HEK293 (cell line): ENCODE data around the gene WDR47.

Experiments
- CTCF ChIP-seq: fragments of 450-650 bp; formaldehyde crosslinking; IDR thresholded peaks from 2 replicates; pipeline ENCODE4 v1.5.1; 2016; ENCODE audit warnings: missing biosample characterization, missing genetic modification characterization
- ZNF280D ChIP-seq: fragments of 450-650 bp; formaldehyde crosslinking; IDR thresholded peaks from 2 replicates; pipeline ENCODE4 v1.5.1; 2016; ENCODE audit warnings: missing biosample characterization, missing genetic modification characterization
- ZNF335 ChIP-seq: fragments of 450-650 bp; formaldehyde crosslinking; conservative IDR thresholded peaks from 2 replicates; pipeline ENCODE4 v1.5.1; 2016; ENCODE audit warnings: missing biosample characterization, missing genetic modification characterization
- TF ChIP-seq, protein P1 (sequence below): fragments of 450-650 bp; formaldehyde crosslinking; IDR thresholded peaks from 2 replicates; pipeline ENCODE4 v1.5.1; 2016; ENCODE audit warnings: missing biosample characterization, missing genetic modification characterization, borderline replicate concordance
- TF ChIP-seq, protein P2 (sequence below): fragments of 450-650 bp; formaldehyde crosslinking; IDR thresholded peaks from 2 replicates; pipeline ENCODE4 v1.5.1; 2016; ENCODE audit warnings: missing biosample characterization, missing genetic modification characterization

DNA sequence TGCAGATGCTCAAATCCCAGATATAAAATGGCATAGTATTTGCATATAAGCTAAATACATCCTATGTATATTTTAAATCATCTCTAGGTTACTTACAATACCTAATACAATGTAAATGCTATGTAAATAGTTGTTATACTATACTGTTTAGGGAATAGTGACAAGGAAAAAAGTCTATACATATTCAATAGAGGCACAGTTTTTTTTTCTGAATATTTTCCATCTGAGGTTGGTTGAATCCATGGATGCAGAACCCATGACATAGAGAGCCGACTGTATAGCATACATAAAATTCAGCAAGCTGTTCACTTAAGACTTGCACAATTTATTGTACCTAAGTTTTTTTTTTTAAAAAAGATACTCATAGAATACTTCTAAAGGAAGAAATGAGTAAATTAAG lies 27.4 kb upstream of the WDR47 start:
- TF ChIP-seq, protein P1, sequence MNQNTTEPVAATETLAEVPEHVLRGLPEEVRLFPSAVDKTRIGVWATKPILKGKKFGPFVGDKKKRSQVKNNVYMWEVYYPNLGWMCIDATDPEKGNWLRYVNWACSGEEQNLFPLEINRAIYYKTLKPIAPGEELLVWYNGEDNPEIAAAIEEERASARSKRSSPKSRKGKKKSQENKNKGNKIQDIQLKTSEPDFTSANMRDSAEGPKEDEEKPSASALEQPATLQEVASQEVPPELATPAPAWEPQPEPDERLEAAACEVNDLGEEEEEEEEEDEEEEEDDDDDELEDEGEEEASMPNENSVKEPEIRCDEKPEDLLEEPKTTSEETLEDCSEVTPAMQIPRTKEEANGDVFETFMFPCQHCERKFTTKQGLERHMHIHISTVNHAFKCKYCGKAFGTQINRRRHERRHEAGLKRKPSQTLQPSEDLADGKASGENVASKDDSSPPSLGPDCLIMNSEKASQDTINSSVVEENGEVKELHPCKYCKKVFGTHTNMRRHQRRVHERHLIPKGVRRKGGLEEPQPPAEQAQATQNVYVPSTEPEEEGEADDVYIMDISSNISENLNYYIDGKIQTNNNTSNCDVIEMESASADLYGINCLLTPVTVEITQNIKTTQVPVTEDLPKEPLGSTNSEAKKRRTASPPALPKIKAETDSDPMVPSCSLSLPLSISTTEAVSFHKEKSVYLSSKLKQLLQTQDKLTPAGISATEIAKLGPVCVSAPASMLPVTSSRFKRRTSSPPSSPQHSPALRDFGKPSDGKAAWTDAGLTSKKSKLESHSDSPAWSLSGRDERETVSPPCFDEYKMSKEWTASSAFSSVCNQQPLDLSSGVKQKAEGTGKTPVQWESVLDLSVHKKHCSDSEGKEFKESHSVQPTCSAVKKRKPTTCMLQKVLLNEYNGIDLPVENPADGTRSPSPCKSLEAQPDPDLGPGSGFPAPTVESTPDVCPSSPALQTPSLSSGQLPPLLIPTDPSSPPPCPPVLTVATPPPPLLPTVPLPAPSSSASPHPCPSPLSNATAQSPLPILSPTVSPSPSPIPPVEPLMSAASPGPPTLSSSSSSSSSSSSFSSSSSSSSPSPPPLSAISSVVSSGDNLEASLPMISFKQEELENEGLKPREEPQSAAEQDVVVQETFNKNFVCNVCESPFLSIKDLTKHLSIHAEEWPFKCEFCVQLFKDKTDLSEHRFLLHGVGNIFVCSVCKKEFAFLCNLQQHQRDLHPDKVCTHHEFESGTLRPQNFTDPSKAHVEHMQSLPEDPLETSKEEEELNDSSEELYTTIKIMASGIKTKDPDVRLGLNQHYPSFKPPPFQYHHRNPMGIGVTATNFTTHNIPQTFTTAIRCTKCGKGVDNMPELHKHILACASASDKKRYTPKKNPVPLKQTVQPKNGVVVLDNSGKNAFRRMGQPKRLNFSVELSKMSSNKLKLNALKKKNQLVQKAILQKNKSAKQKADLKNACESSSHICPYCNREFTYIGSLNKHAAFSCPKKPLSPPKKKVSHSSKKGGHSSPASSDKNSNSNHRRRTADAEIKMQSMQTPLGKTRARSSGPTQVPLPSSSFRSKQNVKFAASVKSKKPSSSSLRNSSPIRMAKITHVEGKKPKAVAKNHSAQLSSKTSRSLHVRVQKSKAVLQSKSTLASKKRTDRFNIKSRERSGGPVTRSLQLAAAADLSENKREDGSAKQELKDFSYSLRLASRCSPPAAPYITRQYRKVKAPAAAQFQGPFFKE: no peak
- TF ChIP-seq CTCF (tag by site-specific recombination) (no peak), ZNF335 (tag by site-specific recombination) (no peak), ZNF280D (tag by site-specific recombination) (no peak)
- TF ChIP-seq, protein P2, sequence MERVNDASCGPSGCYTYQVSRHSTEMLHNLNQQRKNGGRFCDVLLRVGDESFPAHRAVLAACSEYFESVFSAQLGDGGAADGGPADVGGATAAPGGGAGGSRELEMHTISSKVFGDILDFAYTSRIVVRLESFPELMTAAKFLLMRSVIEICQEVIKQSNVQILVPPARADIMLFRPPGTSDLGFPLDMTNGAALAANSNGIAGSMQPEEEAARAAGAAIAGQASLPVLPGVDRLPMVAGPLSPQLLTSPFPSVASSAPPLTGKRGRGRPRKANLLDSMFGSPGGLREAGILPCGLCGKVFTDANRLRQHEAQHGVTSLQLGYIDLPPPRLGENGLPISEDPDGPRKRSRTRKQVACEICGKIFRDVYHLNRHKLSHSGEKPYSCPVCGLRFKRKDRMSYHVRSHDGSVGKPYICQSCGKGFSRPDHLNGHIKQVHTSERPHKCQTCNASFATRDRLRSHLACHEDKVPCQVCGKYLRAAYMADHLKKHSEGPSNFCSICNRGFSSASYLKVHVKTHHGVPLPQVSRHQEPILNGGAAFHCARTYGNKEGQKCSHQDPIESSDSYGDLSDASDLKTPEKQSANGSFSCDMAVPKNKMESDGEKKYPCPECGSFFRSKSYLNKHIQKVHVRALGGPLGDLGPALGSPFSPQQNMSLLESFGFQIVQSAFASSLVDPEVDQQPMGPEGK (tag by site-specific recombination): no peak
